HG03196 (cell line): Measurements from ENCODE around the gene CMSS1.

Source experiments
- ATAC-seq: cut with Tn5 transposase; IDR thresholded peaks from one replicate; pipeline ENCODE4 v1.9.1; 2021; ENCODE audit not compliant: unreplicated experiment

Gene CMSS1

DNA sequence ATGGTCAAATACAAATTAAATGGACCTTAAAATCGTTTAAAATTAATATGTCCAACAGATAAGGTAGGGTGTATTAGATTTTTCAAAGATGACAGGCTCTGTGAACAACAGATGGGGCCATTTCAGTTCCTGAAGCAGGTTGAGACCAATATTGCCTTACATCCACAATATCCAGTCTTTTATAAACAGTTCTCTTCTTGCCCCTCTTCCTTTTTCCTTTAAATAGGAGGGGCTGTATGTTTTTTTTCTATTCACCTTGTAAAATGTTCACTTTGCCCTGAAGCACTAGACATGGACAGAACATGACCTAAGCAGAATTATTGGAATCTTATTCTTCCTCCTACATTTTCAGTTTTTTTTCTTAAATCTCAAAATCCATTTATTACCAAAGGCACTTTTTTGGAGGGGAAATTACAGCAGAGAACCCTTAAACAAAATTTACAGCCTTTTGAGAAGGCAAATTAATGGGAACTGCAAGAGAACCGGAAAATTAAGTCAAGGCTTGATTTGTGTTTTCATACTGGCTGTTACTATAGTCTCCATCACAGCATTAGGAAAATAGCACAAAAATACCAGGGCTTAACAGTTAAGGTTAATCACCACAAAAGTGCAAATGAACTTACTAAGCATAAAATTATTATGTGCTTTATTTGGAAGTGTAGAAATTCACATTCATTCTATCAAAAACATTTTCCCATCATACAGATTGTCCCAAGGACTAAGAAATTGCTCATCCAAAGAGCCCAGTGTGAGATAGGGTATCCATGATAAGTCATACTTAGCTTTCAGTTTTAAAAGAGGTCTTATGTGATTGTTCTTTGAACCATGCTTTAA, 55.8 kb downstream of the CMSS1 start:
- ATAC-seq = no peak

DNA sequence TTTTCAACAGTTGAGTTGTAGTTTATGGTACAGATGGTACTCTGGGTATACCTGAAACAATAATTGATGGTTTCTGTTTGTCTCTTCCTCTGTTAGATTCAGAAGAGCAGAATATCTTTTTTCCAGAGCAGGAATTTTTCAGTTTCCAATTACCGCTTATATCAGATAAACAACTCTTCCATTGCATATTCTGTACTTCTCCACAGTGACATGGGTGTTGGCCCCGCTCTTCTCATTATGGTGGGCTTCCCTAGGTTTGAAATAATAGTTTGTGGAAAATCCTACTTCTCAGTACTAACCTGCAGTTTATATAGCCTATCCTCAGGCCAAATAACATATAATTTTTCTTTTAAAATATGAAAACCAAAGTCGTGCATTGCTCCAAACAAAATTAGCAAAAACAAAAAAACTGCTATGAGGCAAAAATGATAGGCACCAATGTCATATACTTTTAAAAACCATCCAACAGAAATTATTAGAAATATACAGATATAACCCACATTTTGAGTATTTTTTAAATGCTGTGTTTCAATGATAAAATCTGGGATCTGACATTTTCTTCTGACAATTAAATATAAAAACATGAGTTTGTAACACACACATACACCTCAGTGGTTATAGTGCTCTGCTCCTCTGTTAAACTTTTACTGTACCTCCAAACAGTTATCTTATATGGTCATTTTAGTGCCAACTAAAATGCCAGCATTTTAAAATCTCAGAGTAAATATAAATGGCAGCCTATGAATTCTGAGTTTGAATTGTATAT, 56.8 kb downstream of the CMSS1 start:
- ATAC-seq = no peak

DNA sequence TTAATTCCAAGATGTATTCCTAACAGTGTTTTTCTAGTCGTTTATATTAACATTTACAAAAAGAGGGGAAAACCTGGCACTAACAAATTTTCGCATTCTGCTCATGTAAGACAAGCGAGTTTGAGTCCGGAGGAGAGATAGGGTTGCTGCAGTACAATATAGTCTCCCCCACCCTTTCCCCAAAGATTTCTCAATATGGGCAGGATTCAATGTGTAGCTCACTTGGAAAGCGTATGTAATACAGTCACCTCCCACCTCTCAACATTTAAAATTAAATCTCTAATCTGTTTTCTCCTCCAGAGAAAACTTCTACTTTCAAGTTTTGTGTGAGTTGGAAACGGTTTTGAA, 57.9 kb downstream of the CMSS1 start:
- no peak for ATAC-seq

DNA sequence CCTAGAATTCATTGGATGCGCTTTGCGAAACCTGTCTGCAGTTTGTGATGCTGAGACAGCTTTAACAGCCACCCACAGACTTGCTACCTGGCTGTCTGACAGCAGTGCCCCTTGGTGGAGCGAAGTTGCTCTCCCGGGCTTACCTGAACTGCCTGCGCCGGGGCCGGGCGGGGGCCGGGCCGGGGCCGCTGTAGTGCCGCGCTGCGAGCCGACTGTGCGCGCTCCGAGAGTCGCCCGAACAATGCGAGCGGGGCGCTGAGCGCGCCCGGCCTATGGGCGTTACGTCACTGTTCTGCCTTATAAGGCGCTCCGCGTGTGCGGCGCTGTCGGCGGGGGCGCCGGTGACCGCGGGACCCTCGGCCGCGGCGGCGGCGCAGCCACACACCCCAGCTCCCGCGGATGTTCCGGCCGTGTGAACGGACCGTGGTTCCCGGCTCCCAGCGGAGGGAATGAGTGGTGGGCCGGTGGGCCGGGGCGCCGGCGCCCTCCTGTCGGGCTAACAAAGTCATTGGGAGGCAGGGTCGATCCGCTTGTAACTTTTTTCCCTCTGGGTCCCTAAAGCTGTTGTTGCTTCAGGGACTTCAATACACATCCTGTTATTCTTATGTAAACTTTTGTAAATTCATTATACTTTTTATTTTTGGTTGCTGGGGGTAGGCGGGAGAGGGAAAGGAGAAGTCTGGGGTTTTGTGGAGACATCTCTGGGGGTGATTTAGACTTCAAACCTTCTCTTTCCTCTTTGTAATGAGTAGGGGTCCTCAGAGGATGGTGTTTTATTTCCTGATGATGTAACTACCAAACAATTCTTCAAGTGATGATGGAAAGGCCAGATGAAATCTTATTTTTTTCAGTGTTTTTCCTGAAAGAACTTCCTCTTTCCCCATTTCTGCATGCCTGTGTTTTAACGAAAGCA, 58.5 kb downstream of the CMSS1 start:
- peak; percentile 81 for ATAC-seq

DNA sequence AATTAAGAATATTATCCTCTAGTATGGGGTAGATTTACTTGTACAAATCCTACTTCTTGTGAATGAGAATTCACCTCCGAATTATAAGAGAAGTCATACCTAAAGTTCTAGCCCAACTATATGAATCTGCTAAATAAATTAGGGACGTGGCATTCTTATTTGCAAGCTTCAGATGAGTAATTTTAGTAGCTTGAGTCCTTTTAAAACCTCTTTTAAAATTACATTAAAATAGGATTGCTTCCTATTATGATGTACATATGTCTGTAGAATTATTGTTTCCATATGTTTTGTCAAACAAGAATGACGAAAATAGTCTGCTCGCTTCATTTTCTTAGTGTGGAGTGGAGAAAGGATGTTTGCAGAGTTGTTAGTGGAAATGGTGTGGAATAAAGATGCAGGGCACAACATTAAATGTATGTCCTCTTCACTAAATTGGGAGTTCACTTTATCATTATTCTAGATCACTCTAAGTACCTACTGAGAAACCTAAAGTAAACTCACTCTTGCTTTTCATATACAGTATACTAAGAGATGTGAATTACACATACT, 59.4 kb downstream of the CMSS1 start:
- ATAC-seq = no peak

DNA sequence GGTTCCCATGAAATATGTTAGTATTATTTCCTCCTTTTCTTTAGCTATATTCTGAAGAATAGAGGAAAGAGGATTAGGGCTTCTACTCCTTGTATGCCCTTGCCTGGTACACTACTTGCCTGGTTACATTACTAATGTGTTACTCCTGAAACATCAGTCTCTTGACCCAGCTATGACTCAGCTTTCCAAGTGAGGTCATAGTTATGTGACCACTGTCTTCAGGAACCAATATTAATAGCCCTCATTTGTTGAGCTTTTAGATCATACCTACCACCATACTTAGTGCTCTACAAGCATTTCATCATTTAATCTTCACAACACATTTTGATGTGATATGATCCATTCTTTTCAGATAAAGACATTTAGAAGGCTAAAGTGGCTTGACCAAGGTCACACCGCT, 60.3 kb downstream of the CMSS1 start:
- ATAC-seq = peak; percentile 48

DNA sequence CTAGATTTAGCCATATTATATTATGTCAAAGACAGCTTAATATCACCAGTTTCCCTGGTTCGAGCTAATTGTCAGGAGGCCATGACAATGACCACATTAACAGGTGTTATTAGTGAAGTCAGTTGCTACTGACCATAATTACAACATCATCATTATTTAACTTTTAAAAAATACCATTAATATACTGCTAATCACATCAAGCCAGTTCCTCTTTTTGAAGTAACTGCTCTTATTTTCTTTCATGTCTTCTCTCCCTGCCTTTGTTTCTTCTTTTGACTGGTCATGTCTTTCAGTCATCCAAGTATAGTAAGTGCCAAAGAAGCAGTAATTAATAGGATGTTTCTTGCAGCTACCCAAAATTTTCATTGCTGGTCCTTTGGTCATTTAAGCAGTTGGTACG, 61.6 kb downstream of the CMSS1 start:
- no peak for ATAC-seq

DNA sequence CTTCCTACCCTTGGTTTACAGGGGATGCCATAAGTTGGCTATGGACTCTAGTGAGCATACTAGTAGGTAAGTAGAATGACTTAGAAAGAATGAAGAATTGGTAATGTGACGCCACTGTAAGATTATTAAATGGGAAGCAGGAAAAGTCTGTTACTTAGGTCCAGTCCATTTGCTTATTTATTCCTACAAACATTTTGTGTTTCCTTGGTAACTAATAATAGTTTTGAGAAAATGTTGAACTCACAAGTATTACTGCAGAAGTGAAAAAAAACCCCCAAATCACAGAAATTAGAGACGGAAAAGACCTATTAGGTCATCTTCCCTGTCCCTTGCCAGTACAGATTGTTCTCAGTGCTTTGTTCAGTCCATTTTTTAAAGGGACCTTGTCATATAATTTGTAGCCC, 63.5 kb downstream of the CMSS1 start:
- ATAC-seq = no peak

DNA sequence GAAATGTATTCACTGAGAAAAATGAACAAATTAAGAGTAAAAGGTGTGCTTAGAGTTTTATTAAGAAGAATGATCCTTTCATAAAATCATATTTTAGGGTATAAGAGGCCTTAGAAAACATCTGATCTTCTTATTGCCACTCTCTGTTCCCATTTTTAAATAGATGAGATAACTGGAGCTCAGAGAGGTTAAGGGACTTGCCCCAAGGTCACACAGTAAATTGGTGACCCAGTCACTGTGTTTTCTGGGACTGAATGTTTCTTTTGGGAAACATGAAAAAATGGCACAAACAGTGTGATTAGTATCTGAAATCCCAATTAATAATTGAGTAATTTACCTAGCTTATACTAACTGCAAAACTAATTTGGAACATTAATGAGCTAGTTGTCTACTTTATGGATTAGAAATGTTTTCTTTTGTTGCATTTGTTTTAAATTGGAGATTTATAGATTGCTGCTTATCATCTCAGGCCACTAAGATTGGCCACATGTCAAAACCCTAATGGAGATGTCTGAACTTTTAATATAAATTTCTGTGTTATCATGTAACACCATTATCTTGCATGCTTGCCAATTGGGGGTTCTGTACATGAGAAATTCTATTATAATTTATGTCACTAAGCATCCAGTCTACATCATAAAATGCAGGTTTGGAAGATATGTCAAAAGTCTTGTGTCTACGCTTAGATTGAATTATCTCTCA, 64.9 kb downstream of the CMSS1 start:
- no peak for ATAC-seq

DNA sequence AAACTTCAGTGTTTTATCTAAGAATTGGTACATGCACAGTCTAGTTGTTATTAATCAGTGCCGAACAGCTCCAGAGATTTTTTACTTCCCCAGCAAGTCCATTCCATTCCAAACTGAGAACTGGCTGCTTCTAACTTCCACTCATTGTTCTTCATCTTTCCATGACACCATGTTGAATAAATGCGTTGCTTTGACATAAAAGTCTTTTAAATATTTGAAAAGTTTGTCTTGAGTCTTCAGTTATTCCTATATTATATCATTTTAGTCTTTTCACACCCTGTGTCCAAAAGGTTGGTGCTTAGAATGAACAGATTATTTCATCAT, 65.4 kb downstream of the CMSS1 start:
- no peak for ATAC-seq

DNA sequence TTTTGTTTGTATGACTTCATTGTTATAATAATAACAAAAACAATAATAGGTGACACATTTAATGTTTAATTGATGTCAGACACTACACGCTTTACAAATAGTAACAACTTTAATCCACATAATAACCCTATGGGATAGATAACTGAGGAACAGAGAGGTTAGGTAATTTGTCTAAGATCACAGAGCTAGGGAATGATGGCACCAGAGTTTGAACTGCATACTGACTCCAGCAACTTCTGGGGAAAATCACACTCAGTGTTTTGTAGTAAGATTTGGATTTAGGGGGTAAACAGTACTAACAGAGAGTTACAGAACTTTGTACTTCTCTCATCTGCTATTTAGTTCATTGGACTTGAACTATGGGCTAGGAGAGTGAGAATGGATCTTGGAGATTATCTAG, 66.0 kb downstream of the CMSS1 start:
- no peak for ATAC-seq

DNA sequence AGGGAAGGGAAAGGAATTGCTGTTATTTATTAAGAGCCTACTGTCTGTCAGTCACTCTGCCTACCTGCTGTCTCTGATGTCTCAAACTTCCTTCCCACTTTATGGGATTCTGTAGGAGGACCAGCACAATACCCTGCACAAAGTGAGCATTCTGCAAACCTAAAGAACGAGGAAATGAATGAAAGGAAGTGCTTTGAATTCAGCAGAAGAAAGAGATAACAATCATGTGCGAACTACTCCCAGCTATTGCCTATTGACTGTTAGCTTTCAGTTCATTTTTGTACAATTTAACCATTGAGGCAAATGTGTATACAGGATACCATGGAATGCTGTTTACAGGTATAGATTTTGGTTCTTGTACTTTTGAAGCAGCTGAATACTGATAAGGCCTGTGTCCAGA, 66.8 kb downstream of the CMSS1 start:
- ATAC-seq = no peak

DNA sequence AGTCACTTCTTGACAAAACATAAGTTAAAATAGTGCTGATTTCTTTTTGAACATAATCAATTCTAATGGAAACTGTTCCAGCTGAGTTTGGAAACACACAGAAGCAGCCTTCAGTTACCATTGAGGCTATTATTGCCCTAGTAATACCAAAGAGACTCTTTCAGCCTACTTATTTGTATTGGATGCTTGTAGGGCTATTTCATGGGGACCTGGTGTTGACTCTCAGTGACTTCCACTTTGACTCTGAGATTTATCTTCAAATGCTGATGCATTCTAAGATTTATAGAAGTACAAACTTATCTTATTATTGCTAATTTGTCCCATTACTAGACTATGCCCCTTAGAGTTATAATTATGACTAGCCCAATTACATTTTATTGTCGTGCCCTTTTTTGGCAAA, 67.4 kb downstream of the CMSS1 start:
- no peak for ATAC-seq

DNA sequence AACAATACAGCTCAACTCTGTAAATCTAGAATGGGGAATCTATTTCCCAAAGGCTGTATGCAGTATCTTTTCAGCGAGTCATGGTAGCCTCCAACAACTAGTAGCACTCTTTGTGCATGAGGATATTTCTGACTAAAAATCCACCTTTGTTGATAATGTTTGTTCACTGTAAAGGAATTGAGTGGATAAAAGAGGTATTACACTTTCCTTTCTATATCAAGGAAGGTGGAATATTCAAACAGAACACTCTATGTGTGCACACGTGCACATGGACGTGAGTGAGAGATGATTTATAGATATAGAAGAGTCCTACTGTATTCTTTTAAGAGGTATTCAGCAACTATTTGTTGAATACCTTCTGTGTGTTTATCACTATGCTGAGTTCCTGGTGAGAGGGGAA, 68.2 kb downstream of the CMSS1 start:
- no peak for ATAC-seq

DNA sequence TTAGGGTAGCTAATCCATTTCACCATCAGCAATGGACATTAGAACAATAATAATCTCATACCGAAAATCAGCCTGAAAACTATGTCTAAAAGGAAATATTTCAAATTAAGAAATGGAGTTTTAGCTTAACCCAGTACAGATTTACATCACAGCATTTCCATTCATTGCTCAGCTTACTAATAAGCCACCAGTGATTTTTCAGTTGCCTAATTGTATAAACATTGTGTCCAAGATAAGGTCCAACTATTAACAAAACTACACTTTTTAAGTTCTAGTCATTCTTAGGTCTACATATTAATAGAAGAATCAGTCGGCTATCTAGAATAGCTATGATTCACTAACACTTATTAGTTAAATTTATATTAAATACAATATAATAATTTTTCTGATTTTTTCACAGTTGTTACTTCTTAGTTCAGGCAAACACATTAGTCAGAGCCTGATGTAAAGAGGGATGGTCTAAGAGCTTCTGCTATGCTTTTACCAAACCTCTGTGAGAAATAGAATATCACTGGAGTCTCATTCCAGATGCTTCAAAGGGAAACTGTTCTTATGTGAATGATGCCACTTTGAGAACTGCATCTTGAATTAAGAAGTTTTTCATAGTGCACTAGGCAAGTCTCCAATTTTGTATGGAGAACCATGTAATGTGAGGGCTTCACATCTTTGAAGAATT, 74.1 kb downstream of the CMSS1 start:
- no peak for ATAC-seq

DNA sequence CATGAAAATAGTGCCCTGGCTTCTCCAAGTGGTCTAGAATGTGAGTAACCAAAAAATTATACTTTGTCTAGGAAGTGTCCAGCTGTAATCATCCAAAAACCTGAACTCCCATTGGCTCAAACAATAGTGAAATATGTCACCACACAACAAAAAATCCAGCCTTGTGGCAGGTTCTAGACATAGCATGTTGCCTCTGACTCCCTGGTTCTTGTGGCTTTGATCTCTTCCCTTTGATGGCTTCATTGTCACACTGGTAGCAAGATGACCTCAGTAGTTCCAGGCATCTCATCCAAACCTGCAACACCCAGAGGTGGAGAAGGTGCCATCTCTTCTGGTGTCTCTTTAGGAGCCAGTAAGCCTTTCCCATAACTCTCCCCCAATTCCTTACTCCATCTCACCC, 74.7 kb downstream of the CMSS1 start:
- no peak for ATAC-seq

DNA sequence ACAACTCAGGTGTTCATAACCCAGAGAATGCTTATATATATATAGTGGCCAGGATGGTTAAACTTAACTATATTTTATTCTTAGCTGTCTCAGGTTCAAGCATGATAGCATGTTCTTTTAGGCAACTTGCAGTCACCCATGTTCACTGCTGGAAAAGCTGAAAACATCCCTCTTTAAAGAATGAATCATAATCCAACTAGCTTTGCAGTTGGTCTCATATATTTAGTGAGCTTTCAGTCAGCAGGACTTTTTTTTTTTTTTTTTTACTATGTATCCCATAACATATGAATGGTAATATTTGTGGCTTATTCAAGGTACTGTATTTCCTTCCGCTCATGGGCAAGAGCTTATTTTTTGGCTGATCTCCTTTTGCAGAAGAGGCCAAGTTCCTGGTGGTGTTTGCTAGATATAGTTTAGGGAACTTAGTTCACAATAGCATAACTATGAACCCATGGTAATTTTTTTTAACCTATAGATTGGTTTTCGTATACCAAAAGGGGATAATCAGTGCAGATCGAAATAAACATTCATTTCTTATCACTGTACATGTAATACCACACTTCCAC, 77.6 kb downstream of the CMSS1 start:
- no peak for ATAC-seq

DNA sequence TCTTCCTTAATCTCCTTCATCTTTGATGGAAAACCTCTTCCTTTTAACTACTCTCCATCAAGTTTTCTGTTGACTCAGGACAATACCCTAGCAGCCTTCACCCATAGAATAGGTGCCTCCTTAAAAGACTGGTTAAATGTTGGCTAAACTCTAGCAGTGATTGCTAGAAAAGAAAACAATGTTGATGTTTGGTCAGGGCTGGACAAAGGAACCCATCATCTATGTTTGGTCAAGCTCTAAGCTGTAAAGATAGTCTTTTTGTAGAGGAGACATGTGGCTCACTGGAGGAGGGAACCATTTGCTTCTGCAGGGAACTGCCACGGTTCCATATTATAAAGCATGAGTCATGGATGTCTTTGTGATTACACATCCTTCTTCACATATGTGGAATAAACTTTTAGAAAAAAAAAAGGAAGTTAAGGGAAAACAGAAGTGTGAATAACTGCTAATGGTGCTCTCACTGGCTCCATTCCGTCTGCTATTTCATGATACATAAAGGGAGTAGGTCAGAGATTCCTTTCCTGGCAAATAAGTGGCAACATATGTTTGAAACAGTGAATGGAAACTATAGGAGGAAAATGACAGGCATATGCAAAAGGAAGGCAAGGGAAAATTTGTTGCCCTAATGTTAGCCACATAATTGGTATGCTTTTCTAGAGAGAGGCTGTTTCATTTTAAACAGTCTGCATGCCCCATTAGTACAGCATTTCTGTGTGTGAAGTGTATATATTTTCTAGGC, 78.2 kb downstream of the CMSS1 start:
- no peak for ATAC-seq

DNA sequence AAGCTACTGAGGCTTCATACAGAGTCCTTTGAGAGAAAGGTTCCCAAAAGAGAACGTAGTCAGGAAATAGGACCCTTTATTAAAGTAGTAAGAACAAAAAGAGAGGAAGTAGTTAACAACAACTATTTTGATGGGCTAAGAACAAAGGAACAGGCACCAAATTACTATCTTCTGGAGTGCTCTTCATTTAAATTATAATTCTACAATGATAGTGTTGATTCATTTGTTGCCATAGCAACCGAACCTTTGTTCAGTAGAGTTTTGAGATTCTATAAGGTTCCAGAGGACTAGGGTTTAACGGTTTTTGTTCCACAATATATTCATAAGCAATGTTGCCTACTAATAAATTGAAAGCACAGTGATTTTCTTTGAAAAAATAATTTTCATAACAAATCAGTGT, 78.8 kb downstream of the CMSS1 start:
- ATAC-seq = no peak
